ENCODE measurements around the gene GRIA2. TPM values are rescaled to one million over a fixed set of nuclear protein-coding genes. Genes with fewer than 3 reads are reported as not detected.

GRIA2 gene
- total RNA-seq, 1 experiment from 2014 or later: not detected

- Histone ChIP-seq H3K4me2 (no peak overlapping the region), H3K27ac (no peak overlapping the region), H3K79me2 (ENCODE audit: low read depth) (no peaks in the 10 kb centered on the region), H3K4me1 (replicated peaks; ENCODE audit: insufficient read depth) (no peaks in the 10 kb centered on the region), H3F3A (ENCODE audit: insufficient read depth, low read depth) (no peaks in the 10 kb centered on the region), H2AFZ (no peak overlapping the region), H3K27me3 (ENCODE audit: insufficient read depth, low read depth) (no peaks in the 10 kb centered on the region), H3K9me3 (ENCODE audit: insufficient read depth, low read depth) (no peaks in the 10 kb centered on the region), H4K20me1 (ENCODE audit: insufficient read depth) (no peaks in the 10 kb centered on the region), H3K9me2 (ENCODE audit: insufficient read depth) (no peaks in the 10 kb centered on the region), H3K36me3 (ENCODE audit: low read depth) (no peaks in the 10 kb centered on the region), H3K4me3 (no peak overlapping the region)
- TF ChIP-seq CTCF (conservative IDR thresholded peaks at IDR 0.05) (no peak), EZH2 (IDR thresholded peaks at IDR 0.05; ENCODE audit: low read depth) (no peak)
- no peak for DNase-seq
- no TSS peak for BruUV-seq (replicated peaks)
- intact Hi-C loops (cut with micrococcal nuclease; ENCODE audit: unreplicated experiment): loop anchor here (10.0 kb wide), 1 partner anchor 949 kb away; the partner anchor contains the start of gene GASK1B
- ChIA-PET POLR2A (ENCODE audit: unreplicated experiment) (no interaction called here), CTCF (no interaction called here)
These were observed 5.5 kb downstream of the GRIA2 start for GRCh38 chr4:157226035-157226434.

- H3K27ac ChIP-seq: no peak overlapping the region
- no peak overlapping the region for H3K4me2 ChIP-seq
- no peaks in the 10 kb centered on the region for H3K4me1 ChIP-seq (replicated peaks; ENCODE audit: insufficient read depth)
- H3K79me2 ChIP-seq (ENCODE audit: low read depth): no peaks in the 10 kb centered on the region
- H3K9me3 ChIP-seq (ENCODE audit: insufficient read depth, low read depth): no peaks in the 10 kb centered on the region
- no peak for DNase-seq
- no peaks in the 10 kb centered on the region for H3F3A ChIP-seq (ENCODE audit: insufficient read depth, low read depth)
- BruUV-seq (replicated peaks): no TSS peak
- TF ChIP-seq CTCF (conservative IDR thresholded peaks at IDR 0.05) (no peak), EZH2 (IDR thresholded peaks at IDR 0.05; ENCODE audit: low read depth) (no peak)
- ChIA-PET CTCF (no interaction called here), POLR2A (ENCODE audit: unreplicated experiment) (no interaction called here)
- no peaks in the 10 kb centered on the region for H3K27me3 ChIP-seq (ENCODE audit: insufficient read depth, low read depth)
- no peak overlapping the region for H2AFZ ChIP-seq
- intact Hi-C loops (cut with micrococcal nuclease; ENCODE audit: unreplicated experiment): loop anchor here (10.0 kb wide), 1 partner anchor 948 kb away; the partner anchor contains the start of gene GASK1B
- H3K36me3 ChIP-seq (ENCODE audit: low read depth): no peaks in the 10 kb centered on the region
- H3K4me3 ChIP-seq: no peak overlapping the region
- H3K9me2 ChIP-seq (ENCODE audit: insufficient read depth): no peaks in the 10 kb centered on the region
- no peaks in the 10 kb centered on the region for H4K20me1 ChIP-seq (ENCODE audit: insufficient read depth)
These were observed 6.1 kb downstream of the GRIA2 start for GRCh38 chr4:157226601-157227000.

GRCh38 chr4:157231525-157231924 is 11.0 kb downstream of the GRIA2 start:
- CTCF ChIA-PET: no interaction called here
- Histone ChIP-seq H3F3A (ENCODE audit: insufficient read depth, low read depth) (no peaks in the 10 kb centered on the region), H3K9me3 (ENCODE audit: insufficient read depth, low read depth) (no peaks in the 10 kb centered on the region), H3K9me2 (ENCODE audit: insufficient read depth) (no peaks in the 10 kb centered on the region), H3K4me3 (no peak overlapping the region), H3K4me1 (replicated peaks; ENCODE audit: insufficient read depth) (no peaks in the 10 kb centered on the region), H2AFZ (no peak overlapping the region), H3K27me3 (ENCODE audit: insufficient read depth, low read depth) (no peaks in the 10 kb centered on the region), H3K36me3 (ENCODE audit: low read depth) (no peaks in the 10 kb centered on the region), H4K20me1 (ENCODE audit: insufficient read depth) (no peaks in the 10 kb centered on the region), H3K79me2 (ENCODE audit: low read depth) (no peaks in the 10 kb centered on the region), H3K4me2 (no peak overlapping the region), H3K27ac (no peak overlapping the region)
- BruUV-seq (replicated peaks): no TSS peak
- no peak for DNase-seq
- POLR2A ChIA-PET (ENCODE audit: unreplicated experiment): no interaction called here
- intact Hi-C loops (cut with micrococcal nuclease; ENCODE audit: unreplicated experiment): no loop called here
- TF ChIP-seq CTCF (conservative IDR thresholded peaks at IDR 0.05) (no peak), EZH2 (IDR thresholded peaks at IDR 0.05; ENCODE audit: low read depth) (no peak)
